T1000 (cell line): Measurements from ENCODE around the gene PCBD1.

Source experiments
- DNase-seq: peaks from one replicate; lab custom pipeline; 2025; ENCODE audit warnings: mixed read lengths; lab: John Stamatoyannopoulos, UW

Gene PCBD1

DNA sequence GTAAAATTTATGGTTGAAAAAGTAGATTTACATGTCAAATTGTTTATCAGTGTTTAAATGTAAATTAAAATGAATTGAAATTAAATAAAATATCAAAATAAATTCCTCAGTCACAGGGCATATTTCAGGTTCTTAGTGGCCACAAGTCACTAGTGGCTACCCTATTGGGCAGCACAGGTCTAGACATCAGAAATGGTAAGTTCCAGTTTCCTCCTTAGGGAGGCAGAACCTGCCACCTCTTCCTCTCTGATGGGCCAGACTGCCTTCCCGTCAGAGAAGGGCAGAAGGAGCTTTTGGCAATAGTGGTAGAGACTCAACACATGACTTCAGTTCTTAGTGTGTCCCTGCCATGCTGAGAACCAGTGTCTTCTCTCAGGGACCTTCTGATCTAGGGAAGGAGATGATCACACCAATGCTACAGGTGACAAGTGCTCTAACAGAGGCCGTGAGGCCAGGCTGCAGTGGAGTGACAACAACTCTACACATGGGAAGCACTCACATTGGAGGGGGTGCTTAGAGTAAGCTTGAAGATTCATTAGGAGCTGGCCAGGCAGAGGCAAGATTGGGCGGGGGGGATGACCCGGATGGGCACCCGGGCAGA is 14.4 kb upstream of the PCBD1 start:
- no peak for DNase-seq

- no peak for DNase-seq
These were observed 13.0 kb upstream of the PCBD1 start for GRCh38 chr10:70901276-70901878.

- no peak for DNase-seq
These were observed 10.7 kb upstream of the PCBD1 start for GRCh38 chr10:70899096-70899495.

DNA sequence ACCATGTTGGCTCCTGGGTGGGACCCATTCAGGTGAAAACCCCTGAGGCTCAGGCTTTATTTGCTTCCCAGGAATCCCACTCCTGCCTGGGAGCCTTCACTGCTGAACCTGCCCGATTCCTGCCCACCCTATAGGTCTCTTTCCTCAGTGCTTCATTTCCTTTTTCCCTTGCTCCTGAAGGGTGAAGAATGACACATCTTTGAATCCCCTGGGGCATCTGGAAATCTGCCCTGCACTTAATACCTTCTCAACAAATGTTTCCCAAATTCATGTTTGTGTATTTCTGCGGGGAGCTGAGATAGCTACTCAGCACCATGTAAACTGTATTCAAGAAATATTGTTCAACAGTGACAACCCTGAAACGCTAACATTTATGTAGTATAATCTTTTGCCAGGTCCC is 10.3 kb upstream of the PCBD1 start:
- DNase-seq: no peak

DNA sequence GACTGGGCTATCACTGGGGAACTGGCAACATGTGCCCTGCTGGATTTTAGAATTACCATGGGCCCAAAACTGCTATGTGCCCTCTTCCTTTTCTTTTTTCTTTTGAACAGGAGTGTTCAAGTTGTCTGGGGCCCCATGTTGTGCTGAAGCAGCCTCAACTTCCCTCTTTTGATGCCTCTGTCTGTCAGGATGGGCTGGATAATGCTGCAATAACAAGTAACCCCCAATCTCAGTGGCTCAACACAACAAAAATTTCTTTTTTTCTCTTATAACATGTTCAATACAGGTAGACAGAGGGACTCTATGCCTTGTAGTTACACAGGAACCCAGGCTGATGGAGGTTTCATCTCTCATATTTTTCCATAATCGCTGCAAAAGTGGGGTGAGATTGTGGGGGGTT is 8.2 kb upstream of the PCBD1 start:
- no peak for DNase-seq

GRCh38 chr10:70894416-70894815 is 6.1 kb upstream of the PCBD1 start:
- no peak for DNase-seq

- no peak for DNase-seq
These were observed 5.1 kb upstream of the PCBD1 start for GRCh38 chr10:70893227-70894006.

GRCh38 chr10:70892631-70893030 is 4.3 kb upstream of the PCBD1 start:
- no peak for DNase-seq

- DNase-seq: no peak
These were observed 3.3 kb upstream of the PCBD1 start for GRCh38 chr10:70891627-70892026.

GRCh38 chr10:70890917-70891431 is 2.6 kb upstream of the PCBD1 start:
- no peak for DNase-seq

DNA sequence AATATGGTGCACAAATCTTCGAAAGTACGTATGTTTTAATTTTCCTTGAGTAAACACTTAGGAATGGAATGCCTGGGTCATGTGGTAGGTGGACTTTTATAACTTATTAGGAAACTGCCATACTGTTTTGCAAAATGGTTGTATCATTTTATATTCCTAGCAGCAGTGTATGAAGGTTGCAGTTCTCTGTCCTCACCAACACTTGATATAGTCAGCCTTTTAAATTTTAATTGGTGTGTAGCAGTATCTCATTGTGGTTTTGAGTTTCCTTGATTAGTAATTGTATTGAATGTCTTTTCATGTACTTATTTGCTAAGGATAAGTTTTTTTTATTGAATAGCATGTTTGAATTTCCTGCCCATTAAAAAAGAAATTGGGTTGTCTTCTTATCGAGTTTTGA is 926 bp upstream of the PCBD1 start:
- DNase-seq: no peak

DNA sequence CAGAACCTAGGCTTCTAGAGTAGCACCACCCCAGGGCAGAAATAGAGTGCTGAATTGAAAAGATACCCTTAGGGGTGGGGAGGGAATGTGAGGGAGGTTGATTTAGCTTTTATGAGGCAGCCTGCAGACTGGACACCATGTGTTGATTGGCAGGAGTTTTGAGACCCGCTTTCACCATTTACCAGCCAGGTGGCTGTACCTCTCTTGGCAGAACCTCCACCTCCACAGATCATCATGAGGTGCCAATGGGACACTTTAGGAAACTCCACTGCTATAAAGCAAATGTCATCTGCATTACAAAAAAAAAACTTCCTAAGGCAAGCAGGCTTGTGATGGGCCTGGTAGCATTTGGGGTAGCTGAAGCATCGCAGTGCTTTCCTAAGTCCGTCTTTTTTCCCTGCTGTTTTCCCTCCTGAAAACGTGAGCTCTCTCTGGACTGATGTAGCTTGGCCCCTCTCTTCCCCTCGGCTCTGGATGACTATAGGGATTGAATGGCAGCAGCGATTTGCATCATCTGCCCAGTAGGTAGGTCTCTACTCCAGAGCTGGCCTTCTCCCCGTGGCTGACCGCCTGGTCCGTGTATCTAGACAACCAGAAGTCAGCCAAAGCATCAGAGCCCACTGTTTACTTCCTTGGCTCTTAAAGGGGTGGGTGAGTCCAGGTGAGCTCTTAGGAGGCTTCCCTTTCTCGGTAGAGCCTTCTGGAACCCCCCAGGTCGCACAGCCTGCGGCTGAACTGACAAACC is 1.3 kb downstream of the PCBD1 start:
- no peak for DNase-seq

- DNase-seq: no peak
These were observed 2.1 kb downstream of the PCBD1 start for GRCh38 chr10:70885931-70886903.

DNA sequence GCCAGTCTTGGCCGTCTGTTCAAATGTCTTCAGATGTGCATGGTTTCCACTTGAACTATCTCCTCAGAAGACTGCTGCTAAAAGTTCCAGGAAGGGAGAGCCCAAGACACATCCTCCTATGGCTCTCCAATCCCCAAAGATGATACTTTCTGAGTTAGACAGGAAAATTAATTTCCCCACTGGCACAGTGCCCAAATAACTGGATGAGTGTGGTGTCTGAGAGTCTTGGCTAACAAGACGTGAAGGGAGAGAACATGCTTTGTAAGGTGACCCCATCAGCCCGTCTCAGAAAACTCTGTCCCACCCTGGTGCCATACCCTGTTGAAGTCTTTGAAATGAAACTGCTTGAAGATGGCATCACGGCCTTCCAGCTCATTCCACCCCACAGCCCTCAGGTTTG is 2.9 kb downstream of the PCBD1 start:
- DNase-seq: no peak

- DNase-seq: no peak
These were observed 3.6 kb downstream of the PCBD1 start for GRCh38 chr10:70884741-70885140.

DNA sequence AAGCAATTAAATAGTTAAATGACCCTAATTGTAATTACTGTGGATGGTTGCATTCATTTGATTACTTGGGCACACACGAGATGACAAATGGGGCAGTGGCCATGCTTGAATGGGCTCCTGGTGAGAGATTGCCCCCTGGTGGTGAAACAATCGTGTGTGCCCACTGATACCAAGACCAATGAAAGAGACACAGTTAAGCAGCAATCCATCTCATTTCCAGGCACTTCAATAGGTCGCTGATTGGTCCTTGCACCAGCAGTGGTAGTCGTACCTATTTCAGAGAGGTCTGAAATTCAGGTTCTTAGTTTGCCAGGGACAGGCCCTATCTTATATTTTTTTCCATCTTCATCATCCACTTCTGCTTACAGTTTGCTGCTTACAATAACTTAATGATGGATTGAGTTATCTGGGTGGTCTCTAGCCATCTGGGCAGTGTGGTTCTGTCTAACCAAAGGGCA is 8.3 kb downstream of the PCBD1 start:
- DNase-seq: peak; percentile 63

DNA sequence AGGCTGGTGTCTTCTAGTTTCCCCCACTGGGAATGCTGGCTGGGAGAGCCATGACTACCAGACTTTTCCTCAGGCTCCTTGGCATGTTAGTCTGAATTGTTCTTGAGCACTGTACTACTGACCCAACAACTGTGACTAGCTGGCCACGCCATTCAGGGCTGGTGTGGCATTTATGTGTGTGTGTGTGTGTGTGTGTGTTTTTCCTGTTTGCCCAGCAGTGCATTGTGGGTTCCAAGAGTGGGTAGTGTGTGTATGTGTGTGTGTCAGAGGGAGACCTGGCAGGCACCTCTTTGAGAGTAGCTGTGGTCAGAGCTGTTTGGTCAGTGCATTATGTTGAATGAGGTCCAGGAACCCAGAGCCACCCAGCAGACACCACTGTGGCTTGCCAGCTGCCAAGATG is 9.2 kb downstream of the PCBD1 start:
- no peak for DNase-seq

DNA sequence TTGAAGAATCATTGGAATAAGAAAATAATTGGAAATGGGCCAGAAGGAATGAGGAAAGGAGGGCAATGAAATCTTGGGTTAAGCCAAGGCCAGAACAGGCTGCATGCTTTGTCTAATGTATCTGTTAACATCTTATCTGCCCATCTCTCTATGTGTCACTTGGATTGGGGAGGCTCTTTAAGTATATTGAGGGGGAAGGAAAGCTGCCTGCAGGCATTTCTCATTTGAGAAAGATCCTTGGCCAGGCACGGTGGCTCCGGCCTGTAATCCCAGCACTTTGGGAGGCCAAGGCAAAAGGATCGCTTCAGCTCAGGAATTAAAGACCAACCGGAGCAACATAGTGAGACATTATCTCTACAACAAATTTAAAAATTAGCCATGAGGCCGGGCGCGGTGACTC is 14.3 kb downstream of the PCBD1 start:
- no peak for DNase-seq

DNA sequence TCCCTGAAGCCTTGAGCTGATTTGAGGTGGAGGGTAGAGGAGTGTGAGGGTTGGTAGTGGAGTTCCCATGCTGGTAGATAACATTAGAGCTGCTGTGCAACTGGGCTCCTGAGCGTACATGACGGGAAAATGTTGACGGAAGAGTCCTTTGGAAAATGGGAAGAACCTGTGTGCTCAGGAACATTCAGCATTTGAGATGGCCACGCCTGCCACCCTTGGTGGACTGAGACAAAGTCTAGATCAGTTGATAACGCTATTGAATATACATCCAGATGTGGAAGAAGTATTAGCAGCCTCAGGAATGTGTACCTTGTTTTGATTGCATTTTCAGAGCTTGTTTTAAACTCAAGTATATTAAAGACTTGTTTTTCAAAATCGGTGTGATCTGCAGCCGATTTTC is 16.1 kb downstream of the PCBD1 start:
- no peak for DNase-seq

DNA sequence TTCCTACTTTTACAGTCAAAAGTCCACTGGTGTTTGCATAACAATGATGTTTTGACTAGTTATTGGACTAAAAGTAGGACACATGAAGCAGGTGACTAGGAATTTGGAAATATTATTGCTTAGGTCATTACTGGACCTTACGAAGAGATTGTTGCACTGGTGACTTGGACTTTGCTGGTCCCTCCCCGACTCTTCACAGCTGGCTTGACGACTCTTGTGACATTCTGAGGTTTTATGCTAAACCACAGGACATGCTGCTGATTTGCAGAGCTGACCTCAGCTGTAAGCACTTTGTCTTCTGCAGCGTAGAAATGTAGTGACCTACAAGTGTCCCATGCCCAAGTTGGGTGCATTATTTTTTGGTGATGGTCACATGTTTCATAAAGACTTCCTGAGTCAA is 21.9 kb downstream of the PCBD1 start:
- DNase-seq: no peak

DNA sequence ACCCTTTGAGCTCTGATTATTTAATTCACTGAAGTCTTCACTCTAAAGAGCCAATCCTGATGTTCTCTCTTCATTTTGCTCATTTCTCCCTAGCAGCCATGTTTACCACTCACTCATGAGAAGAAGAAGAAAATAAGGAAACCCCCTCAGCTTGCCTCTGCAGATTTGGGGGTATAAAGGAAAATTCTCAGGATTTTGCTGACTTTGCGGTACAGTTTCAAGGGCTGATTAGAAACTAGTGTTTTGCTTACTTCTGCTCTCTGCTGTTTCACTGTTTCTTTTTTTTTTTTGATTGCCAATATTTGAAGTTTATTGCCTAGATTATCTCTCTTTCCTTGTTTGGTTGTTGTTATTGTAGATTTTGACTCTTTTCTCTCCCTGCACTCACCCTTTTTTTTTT is 23.4 kb downstream of the PCBD1 start:
- DNase-seq: no peak
